GM19043 (cell line): ENCODE measurements around the gene ELMOD2.
"Not testable (repeated sequence)": the region's sequence is repeated elsewhere in the genome, so short reads cannot be mapped to it uniquely, and the experiment has no call there.

Source experiments
- ATAC-seq: cut with Tn5 transposase; IDR thresholded peaks from one replicate; pipeline ENCODE4 v1.9.1; 2021; ENCODE audit warnings: low read depth; ENCODE audit not compliant: unreplicated experiment

Gene ELMOD2

GRCh38 chr4:140523857-140524742 is at the start of gene ELMOD2:
Gene ELMOD2, plus strand, starts transcription at chr4:140524168. Its CDS starts 1,261 bp downstream, at chr4:140525429.
- peak; percentile 100 for ATAC-seq

- no peak for ATAC-seq
These were observed 40.5 kb upstream of the ELMOD2 start for GRCh38 chr4:140483445-140483844.

GRCh38 chr4:140485939-140486338 is 38.0 kb upstream of the ELMOD2 start:
- ATAC-seq = no peak

- ATAC-seq = no peak
These were observed 26.6 kb upstream of the ELMOD2 start for GRCh38 chr4:140497405-140497746.

- no peak for ATAC-seq
These were observed 26.0 kb upstream of the ELMOD2 start, which contains the start of gene MGAT4D for GRCh38 chr4:140497747-140498636. Gene MGAT4D, minus strand, starts transcription at chr4:140498293. Its CDS starts 71 bp downstream, at chr4:140498222.

GRCh38 chr4:140499391-140499790 is 24.6 kb upstream of the ELMOD2 start:
- ATAC-seq = no peak

- no peak for ATAC-seq
These were observed 19.7 kb upstream of the ELMOD2 start for GRCh38 chr4:140504261-140504660.

GRCh38 chr4:140513765-140514164 is 10.2 kb upstream of the ELMOD2 start:
- not testable (repeated sequence) for ATAC-seq

- no peak for ATAC-seq
These were observed 8.5 kb upstream of the ELMOD2 start for GRCh38 chr4:140515423-140515822.

- peak; percentile 4 for ATAC-seq
These were observed 555 bp upstream of the ELMOD2 start for GRCh38 chr4:140523370-140523856.

- no peak for ATAC-seq
These were observed 5.5 kb downstream of the ELMOD2 start for GRCh38 chr4:140529434-140529833.

- ATAC-seq = no peak
These were observed 10.0 kb downstream of the ELMOD2 start for GRCh38 chr4:140533951-140534480.

- peak; percentile 99 for ATAC-seq
These were observed 32.6 kb downstream of the ELMOD2 start for GRCh38 chr4:140556372-140557085.

GRCh38 chr4:140557831-140558435 is 34.0 kb downstream of the ELMOD2 start:
- no peak for ATAC-seq

- no peak for ATAC-seq
These were observed 35.7 kb downstream of the ELMOD2 start for GRCh38 chr4:140559696-140560095.

GRCh38 chr4:140568507-140569306 is 44.7 kb downstream of the ELMOD2 start, which contains the start of gene UCP1:
Gene UCP1, minus strand, starts transcription at chr4:140568961. Its CDS starts 232 bp downstream, at chr4:140568729.
- no peak for ATAC-seq

- no peak for ATAC-seq
These were observed 45.3 kb downstream of the ELMOD2 start for GRCh38 chr4:140569307-140569638.

- no peak for ATAC-seq
These were observed 47.7 kb downstream of the ELMOD2 start for GRCh38 chr4:140571620-140572019.

GRCh38 chr4:140575489-140575888 is 51.5 kb downstream of the ELMOD2 start:
- no peak for ATAC-seq
